Measurements from ENCODE around the gene RARS2. TPM values are rescaled to one million over a fixed set of nuclear protein-coding genes. Genes with fewer than 3 reads are reported as not detected.

The RARS2 gene
- 20.4 to 23.6 TPM (median 22.9 TPM) in 5 replicates for total RNA-seq (2022; extraction: Qiagen RNA extraction)

GRCh38 chr6:87589693-87590416, at the start of gene RARS2, which contains the start of gene ORC3:
Gene RARS2 (minus strand): TSS chr6:87589987. CDS start chr6:87589957, 30 bp downstream.
Gene ORC3 (plus strand): TSS chr6:87590135. CDS start chr6:87590169, 34 bp downstream.

GRCh38 chr6:87472525-87473418, 117.0 kb downstream of the RARS2 start, which contains the start of gene SLC35A1:
Gene SLC35A1 (plus strand): TSS chr6:87472974. CDS start chr6:87473004, 30 bp downstream.

Other genes starting within 250 kb of the RARS2 start
- gene C6orf163, start 245.2 kb downstream of the RARS2 start, total RNA-seq (2022; extraction: Qiagen RNA extraction): 0.09 to 0.32 TPM (median 0.22 TPM) in 5 replicates
- 0.31 to 0.57 TPM (median 0.38 TPM) in 5 replicates for gene CFAP206, start 182.0 kb downstream of the RARS2 start, total RNA-seq (2022; extraction: Qiagen RNA extraction)
- gene SLC35A1, start 117.0 kb downstream of the RARS2 start, total RNA-seq (2022; extraction: Qiagen RNA extraction): 7.3 to 10.2 TPM (median 9.5 TPM) in 5 replicates
- gene ORC3, start 148 bp upstream of the RARS2 start, total RNA-seq (2022; extraction: Qiagen RNA extraction): 14.8 to 20.3 TPM (median 16.6 TPM) in 5 replicates
- 21.6 to 33.4 TPM (median 32.9 TPM) in 5 replicates for gene AKIRIN2, start 112.2 kb upstream of the RARS2 start, total RNA-seq (2022; extraction: Qiagen RNA extraction)

Measured in A549 treated with dexamethasone at 1 μM for 4 hours (cell line).